COLO668 (cell line): ENCODE results near the gene FRK.
"Not testable (repeated sequence)": the region's sequence is repeated elsewhere in the genome, so short reads cannot be mapped to it uniquely, and the experiment has no call there.

ENCODE experiments used
- DNase-seq: peaks from one replicate; lab custom pipeline; 2025; ENCODE audit not compliant: unreplicated experiment; lab: John Stamatoyannopoulos, UW

The FRK gene

GRCh38 chr6:116074732-116075390 lies 14.2 kb upstream of the FRK start:
- no peak for DNase-seq

GRCh38 chr6:116073765-116074440 lies 13.2 kb upstream of the FRK start:
- peak; percentile 21 for DNase-seq

- DNase-seq, result peak; percentile 4
These were observed 11.7 kb upstream of the FRK start for GRCh38 chr6:116072368-116072767.

GRCh38 chr6:116070616-116071389 lies 10.1 kb upstream of the FRK start:
- no peak for DNase-seq

- DNase-seq, result no peak
These were observed 9.4 kb upstream of the FRK start for GRCh38 chr6:116070101-116070500.

- no peak for DNase-seq
These were observed 6.1 kb upstream of the FRK start for GRCh38 chr6:116066789-116067188.

GRCh38 chr6:116064666-116065065 lies 4.0 kb upstream of the FRK start:
- DNase-seq, result no peak

GRCh38 chr6:116062496-116062895 lies 1.8 kb upstream of the FRK start:
- DNase-seq, result no peak

- DNase-seq, result peak; percentile 21
These were observed 749 bp downstream of the FRK start for GRCh38 chr6:116059713-116060571.

- no peak for DNase-seq
These were observed 2.9 kb downstream of the FRK start for GRCh38 chr6:116057766-116058165.

- DNase-seq, result no peak
These were observed 5.2 kb downstream of the FRK start for GRCh38 chr6:116055513-116055912.

GRCh38 chr6:116051244-116051643 lies 9.4 kb downstream of the FRK start:
- DNase-seq, result no peak

- DNase-seq, result no peak
These were observed 10.0 kb downstream of the FRK start for GRCh38 chr6:116050737-116051136.

- DNase-seq, result no peak
These were observed 11.4 kb downstream of the FRK start for GRCh38 chr6:116049321-116049720.

- DNase-seq, result no peak
These were observed 13.3 kb downstream of the FRK start for GRCh38 chr6:116047173-116047933.

GRCh38 chr6:116046737-116047136 lies 14.0 kb downstream of the FRK start:
- DNase-seq, result no peak

GRCh38 chr6:116046272-116046671 lies 14.4 kb downstream of the FRK start:
- DNase-seq, result not testable (repeated sequence)

- no peak for DNase-seq
These were observed 18.8 kb downstream of the FRK start for GRCh38 chr6:116041934-116042333.

- DNase-seq, result no peak
These were observed 19.7 kb downstream of the FRK start for GRCh38 chr6:116040993-116041392.

GRCh38 chr6:116036885-116037284 lies 23.8 kb downstream of the FRK start:
- DNase-seq, result no peak
